ENCODE data around the gene ZNF827.

The ZNF827 gene

GRCh38 chr4:145830699-145831098, 107.9 kb downstream of the ZNF827 start:
- no peak for DNase-seq (ENCODE audit: low read depth in 2 of 2, low spot score in 1 of 2)

DNA sequence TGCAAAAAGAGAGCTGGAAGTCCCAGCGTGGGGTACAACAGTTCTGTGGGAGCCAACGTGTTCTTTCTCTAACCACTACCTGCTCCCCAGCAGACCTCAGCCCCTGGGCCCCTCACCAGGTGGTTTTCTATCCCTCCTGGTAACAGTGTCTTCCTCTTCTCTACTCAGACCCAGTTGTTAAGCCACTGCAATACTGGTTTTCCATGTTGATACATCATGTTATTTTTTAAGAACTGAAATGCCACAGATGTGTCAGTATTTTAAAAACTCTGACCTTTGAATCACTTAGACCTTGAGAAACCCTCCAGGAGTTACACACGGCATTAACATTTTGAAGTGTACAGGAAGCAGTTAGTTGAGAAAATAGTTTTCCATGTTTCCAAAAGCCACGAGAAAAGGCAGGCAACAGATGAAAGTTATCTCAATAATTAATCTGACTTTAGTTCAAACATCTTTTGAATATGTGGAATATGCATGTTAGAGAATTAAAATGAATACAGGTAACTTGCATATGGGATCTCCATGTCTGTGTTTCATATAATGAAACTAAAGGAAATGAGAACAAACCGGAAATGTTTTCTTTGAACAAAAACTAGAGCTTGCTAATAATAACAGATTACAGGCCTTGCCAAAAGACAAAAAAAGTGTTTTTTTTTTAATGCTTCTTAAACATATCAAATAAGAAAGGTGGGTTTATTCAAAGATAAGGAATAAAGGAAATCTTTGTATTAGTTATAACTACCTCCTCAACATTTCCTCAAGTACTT, 108.8 kb downstream of the ZNF827 start:
- no peak for DNase-seq (ENCODE audit: low read depth in 2 of 2, low spot score in 1 of 2)

DNA sequence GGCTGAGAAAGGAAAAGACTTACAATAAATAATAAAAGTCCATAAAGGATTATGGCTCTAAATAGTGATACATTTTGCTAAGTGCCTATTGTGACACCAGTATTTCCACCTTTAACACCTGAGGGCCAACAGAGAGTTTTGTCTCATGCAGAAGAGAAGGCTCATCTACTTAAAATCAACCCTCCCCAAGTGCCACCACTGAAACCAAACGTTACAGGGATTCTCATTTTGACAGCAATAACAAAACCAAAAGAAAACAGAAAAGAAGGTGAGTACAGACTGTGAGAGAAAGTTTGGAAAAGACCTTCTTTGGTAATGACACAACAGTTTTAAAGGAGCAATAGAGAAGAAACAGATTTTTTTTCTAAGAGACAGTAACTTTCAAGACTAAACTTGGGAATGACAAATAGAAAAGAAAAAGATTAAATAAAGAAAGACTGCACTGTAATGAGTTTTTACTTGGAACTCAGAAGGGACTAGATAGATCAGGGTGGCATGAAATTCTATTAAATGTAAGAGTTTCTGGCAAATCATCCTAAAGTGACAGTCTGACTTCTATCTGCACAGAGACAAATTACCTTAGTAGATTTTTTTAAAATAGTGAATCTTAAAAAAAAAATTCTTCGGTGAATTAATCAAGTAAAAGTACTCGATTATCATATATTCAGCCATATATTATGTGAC, 109.7 kb downstream of the ZNF827 start:
- DNase-seq (ENCODE audit: low read depth in 2 of 2, low spot score in 1 of 2) = no peak

DNA sequence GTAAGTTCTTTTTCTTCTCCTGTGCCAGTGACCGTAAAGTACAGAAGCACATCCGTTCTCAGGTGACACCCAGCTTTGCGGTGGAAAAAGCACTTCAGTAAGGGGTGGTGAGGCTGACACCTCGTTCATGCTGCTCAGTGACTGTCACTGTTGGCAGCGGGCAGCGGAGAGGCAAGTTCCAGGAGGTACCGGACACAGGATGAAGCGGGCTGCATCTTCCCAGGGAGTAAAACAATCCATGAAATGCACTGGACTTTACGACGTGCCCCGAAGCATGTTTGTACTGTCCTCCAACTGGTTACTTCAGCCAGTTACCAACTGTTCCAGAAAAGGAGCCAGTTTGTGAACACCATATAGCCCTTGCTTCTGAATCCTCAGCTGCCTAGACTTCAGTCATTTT, 110.7 kb downstream of the ZNF827 start:
- DNase-seq (ENCODE audit: low read depth in 2 of 2, low spot score in 1 of 2) = no peak

DNA sequence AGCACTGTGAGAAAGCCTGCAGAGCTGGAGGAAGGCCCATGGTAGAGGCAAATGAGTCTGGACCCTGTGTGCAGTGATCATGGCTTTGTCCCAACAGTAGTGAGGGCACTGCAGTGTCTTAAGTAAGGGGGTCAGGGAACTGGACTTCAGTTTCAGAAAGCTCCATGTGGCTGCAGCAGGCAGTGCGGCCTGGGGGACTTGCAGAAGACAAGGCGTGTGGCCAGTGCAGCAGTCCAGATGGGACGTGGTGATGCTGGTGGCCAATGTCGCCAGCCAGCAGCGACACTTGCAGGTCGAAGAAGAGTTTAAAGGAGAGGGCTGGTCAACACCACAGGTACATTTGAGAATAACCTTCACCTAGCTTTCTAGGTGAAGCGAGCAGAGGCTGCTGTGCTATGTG, 113.4 kb downstream of the ZNF827 start:
- DNase-seq (ENCODE audit: low read depth in 2 of 2, low spot score in 1 of 2) = no peak

DNA sequence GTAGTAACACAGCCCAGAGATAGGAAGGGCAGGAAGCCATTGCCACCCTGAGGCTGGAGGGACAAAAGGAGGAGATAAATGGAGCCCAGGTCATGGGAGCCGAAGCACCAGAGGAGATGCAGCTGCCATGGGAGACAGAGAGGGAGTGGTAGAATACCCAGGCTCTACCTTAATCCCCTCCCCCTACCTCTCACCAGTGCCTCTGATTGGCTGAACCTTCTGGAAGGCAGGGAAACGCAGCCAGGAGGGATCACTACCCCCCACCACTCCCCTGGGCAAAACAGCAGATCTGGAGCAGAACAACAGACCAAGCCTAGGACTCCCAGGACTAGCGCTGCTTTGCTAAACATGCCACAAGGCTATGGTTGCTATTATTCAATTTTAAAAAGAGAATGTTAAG, 114.2 kb downstream of the ZNF827 start:
- no peak for DNase-seq (ENCODE audit: low read depth in 2 of 2, low spot score in 1 of 2)

DNA sequence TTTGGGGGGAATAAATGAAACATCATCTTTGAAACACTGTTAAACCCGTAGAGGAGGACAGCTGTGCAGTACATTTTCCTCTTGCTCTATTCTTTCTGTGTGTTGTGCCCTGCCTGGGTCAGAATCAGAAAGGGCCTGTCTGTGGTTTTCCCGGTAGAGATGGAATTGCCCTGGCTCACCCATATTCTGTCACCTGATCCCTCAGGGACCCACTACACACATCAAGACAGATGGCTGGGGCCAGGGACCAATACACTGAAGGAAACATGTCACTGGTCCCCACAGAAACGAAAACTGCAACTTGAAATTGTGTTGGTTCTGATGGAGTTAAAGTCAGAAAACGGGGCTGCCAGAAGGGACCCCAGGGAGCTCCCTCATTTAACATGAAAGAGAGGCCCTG, 114.9 kb downstream of the ZNF827 start:
- DNase-seq (ENCODE audit: low read depth in 2 of 2, low spot score in 1 of 2) = no peak

DNA sequence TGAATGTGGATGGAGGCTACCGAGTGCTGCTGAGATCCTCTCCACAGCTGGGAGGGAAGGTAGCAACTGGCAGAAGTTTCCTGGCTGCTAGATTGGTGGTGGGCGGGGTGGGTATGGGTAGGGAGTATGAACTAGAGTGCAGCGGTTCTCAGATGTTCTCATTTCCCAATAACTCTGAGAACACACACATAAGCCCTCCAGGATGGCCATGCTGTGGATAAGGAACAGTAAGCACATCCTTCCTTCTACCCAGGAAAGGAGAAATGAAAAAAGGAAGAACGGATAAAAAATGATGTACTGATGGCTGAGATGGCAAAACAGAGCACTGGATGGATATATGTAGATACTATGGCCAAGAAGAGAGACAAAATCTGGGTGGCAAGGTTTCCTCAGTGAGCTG, 116.0 kb downstream of the ZNF827 start:
- no peak for DNase-seq (ENCODE audit: low read depth in 2 of 2, low spot score in 1 of 2)

DNA sequence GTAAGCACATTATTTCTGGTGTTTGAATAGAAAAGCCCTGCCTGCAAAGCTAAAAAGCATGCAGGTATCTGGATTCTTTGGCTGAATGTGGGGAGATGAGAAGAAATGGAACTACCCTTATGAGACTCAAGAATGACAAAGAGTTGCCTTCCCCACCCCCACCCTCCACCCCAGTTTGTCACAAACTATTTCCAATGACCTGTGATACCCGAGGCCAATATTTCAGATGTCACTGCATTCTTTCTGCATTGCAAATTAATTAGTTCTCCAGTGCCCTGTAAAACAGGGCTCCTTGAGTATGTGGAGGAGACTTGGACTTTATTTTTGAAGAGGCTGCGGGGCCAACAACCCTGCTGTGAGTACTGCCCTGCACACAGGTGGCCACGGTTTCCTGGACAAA, 116.4 kb downstream of the ZNF827 start:
- no peak for DNase-seq (ENCODE audit: low read depth in 2 of 2, low spot score in 1 of 2)

DNA sequence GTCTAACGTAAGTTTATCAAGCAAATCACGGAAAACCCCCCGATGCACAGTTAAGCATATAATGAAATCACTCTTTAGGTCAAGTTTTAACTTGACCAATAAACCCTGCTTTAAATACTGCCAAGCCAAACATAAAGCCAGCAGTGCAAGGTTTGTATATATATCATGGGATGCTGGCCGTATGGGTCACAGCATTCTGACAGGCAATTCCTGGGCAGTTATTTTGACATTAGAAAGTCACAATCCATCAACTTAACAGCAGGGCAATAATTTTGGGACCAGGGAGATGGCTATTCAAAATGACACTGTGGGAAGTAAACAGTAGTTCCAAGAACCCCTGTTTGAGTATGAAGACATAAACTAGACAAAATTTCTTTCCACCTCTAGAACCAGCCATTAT, 116.9 kb downstream of the ZNF827 start:
- DNase-seq (ENCODE audit: low read depth in 2 of 2, low spot score in 1 of 2) = no peak

- no peak for DNase-seq (ENCODE audit: low read depth in 2 of 2, low spot score in 1 of 2)
Observed at GRCh38 chr4:145820407-145820806, 118.2 kb downstream of the ZNF827 start.

DNA sequence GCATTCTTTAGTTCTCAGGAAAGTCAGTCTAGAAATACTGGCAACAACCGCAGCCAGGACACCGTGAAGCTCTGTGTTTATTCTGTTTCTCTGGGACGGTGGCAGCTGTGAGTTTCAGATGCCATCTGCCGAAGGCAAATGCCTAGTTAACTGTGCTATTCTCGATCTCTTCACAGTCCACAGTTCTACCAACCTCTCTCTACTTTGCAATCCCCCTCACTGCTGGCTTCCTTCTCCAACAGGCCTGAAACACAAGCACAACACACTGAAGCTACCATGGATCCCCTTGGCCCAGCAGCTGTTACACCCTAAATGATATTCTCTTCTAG, 118.8 kb downstream of the ZNF827 start:
- DNase-seq (ENCODE audit: low read depth in 2 of 2, low spot score in 1 of 2) = no peak

GRCh38 chr4:145819101-145819852, 119.3 kb downstream of the ZNF827 start:
- no peak for DNase-seq (ENCODE audit: low read depth in 2 of 2, low spot score in 1 of 2)

GRCh38 chr4:145818011-145818410, 120.6 kb downstream of the ZNF827 start:
- DNase-seq (ENCODE audit: low read depth in 2 of 2, low spot score in 1 of 2) = no peak

GRCh38 chr4:145816091-145816490, 122.5 kb downstream of the ZNF827 start:
- no peak for DNase-seq (ENCODE audit: low read depth in 2 of 2, low spot score in 1 of 2)

DNA sequence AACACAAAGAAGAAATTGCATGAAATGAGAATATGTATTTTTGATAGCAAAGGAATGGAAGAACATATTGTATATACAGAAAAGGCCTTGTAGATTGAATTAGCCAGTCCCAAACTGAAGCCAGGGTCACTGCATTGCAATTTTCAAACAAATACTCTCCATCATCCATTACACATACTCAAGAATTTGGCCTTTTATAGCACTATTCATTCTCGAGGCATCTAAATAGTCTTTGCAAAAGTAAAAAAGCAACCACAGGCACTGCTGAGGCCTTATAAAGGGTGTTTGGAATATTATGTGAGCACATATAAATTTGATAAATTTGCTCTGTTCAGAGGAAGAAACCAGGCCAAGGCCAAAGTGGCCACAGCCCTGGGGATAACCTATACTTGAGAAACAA, 123.0 kb downstream of the ZNF827 start:
- DNase-seq (ENCODE audit: low read depth in 2 of 2, low spot score in 1 of 2) = no peak

- no peak for DNase-seq (ENCODE audit: low read depth in 2 of 2, low spot score in 1 of 2)
Observed at GRCh38 chr4:145815027-145815612, 123.5 kb downstream of the ZNF827 start.

GRCh38 chr4:145814246-145814645, 124.4 kb downstream of the ZNF827 start:
- no peak for DNase-seq (ENCODE audit: low read depth in 2 of 2, low spot score in 1 of 2)

DNA sequence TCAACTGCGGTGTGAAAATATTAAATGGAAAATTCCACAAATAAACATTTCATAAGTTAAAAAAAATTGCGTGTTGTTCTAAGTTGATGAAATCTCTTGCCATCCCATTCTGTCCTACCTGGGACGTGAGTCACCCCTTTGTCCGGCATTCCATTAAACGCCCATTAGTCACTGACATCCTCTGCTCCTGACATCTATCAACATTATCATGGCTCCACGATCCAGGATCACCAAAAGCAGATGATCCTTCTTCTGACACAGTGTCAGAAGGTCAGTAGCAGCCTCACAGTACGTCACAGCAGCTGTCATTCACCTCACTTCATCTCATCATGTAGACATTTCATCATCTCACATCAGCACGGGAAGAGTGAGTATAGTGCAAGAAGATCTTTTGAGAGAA, 125.7 kb downstream of the ZNF827 start:
- DNase-seq (ENCODE audit: low read depth in 2 of 2, low spot score in 1 of 2) = no peak

GRCh38 chr4:145808848-145809512, 129.6 kb downstream of the ZNF827 start:
- no peak for DNase-seq (ENCODE audit: low read depth in 2 of 2, low spot score in 1 of 2)

DNA sequence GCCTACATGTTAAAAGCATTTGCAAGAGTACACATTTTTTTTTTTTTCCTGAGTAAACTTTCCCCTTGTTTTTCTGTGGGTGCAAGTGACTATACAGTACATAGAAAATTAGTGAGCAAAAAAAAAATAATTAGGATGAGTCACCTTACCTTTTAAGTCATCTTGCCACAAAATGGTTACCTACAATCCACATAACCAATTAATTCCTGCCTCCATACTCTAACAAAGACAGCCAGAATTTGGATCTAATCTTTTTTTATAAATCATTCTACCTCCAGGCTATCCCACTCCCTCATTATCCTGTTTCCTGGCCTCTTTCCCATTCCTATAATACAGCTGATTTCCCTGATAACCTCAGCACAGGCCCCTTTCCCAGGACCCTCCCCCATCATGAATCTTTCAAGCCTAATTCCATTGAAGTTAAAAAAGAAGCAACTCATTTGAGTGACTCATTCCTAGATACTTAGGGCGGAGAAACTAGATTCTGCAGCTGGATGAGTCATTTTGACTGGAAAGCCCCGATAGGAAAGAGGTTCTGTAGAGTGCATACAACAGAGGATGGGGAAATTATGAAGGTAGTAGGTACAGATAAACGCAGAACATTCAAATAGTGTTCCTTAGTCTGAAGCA, 130.5 kb downstream of the ZNF827 start:
- no peak for DNase-seq (ENCODE audit: low read depth in 2 of 2, low spot score in 1 of 2)

All from stimulated activated CD8-positive, alpha-beta memory T cell treated with anti-CD3 and anti-CD28 coated beads, Interleukin-4, amount 100 ng/mL, for 4 hours (primary cell).